Occipital lobe (tissue), 3 donors: ENCODE measurements around the gene CHRM1. TPM values are rescaled to one million over a fixed set of nuclear protein-coding genes. Genes with fewer than 3 reads are reported as not detected.
"Not testable (repeated sequence)": the region's sequence is repeated elsewhere in the genome, so short reads cannot be mapped to it uniquely, and the experiment has no call there.

Source experiments
- DNase-seq: peaks from one replicate; lab custom pipeline; 2025; lab: John Stamatoyannopoulos, UW
- small RNA-seq: library from RNA; depleted of rRNA; stranded (forward); fragments of <200 nt; gene quantifications from one replicate; pipeline ENCODE3, GENCODE V24; 2014
- total RNA-seq: library from RNA; depleted of rRNA; stranded (reverse); fragments of >200 nt; gene quantifications from one replicate; pipeline ENCODE4 v1.2.3, GENCODE V29; 2014

The CHRM1 gene
- total RNA-seq, 1 donor from 2014 or later, result 12.3 TPM

GRCh38 chr11:62876712-62877111 is 44.5 kb downstream of the CHRM1 start:
- DNase-seq, result no peak

- DNase-seq, result no peak
Observed at GRCh38 chr11:62875698-62876478, 45.3 kb downstream of the CHRM1 start.

- DNase-seq, result no peak
Observed at GRCh38 chr11:62874851-62875250, 46.3 kb downstream of the CHRM1 start.

GRCh38 chr11:62865635-62866034 is 55.5 kb downstream of the CHRM1 start:
- no peak for DNase-seq

GRCh38 chr11:62863687-62864335 is 57.4 kb downstream of the CHRM1 start:
- no peak for DNase-seq

- not testable (repeated sequence) for DNase-seq
Observed at GRCh38 chr11:62861564-62862192, 59.5 kb downstream of the CHRM1 start.

- DNase-seq, result no peak
Observed at GRCh38 chr11:62860835-62861563, 60.2 kb downstream of the CHRM1 start.

- not testable (repeated sequence) for DNase-seq
Observed at GRCh38 chr11:62859281-62859703, 61.9 kb downstream of the CHRM1 start.

Small RNA genes lying within 50 kb of the gene (small RNA-seq; reads per million reads assigned to genes)
- gene RN7SL259P, result not detected

Other genes with a start within 250 kb of the CHRM1 start
- 6.9 TPM for gene UQCC3, start 249.7 kb downstream of the CHRM1 start, total RNA-seq
- gene LBHD1, start 249.1 kb downstream of the CHRM1 start, total RNA-seq, result 0.94 TPM
- gene UBXN1, start 242.3 kb downstream of the CHRM1 start, total RNA-seq, result 91.4 TPM
- 0.16 TPM for gene LRRN4CL, start 231.8 kb downstream of the CHRM1 start, total RNA-seq
- gene BSCL2, start 213.9 kb downstream of the CHRM1 start, total RNA-seq, result 133 TPM
- gene GNG3, start 213.7 kb downstream of the CHRM1 start, total RNA-seq, result 20.0 TPM
- 17.0 TPM for gene HNRNPUL2, start 193.9 kb downstream of the CHRM1 start, total RNA-seq
- 23.7 TPM for gene TTC9C, start 192.9 kb downstream of the CHRM1 start, total RNA-seq
- 20.1 TPM for gene ZBTB3, start 167.2 kb downstream of the CHRM1 start, total RNA-seq
- 47.1 TPM for gene POLR2G, start 159.8 kb downstream of the CHRM1 start, total RNA-seq
- 17.2 TPM for gene TAF6L, start 150.0 kb downstream of the CHRM1 start, total RNA-seq
- 20.9 TPM for gene TMEM179B, start 134.0 kb downstream of the CHRM1 start, total RNA-seq
- gene TMEM223, start 129.4 kb downstream of the CHRM1 start, total RNA-seq, result 15.9 TPM
- 13.1 TPM for gene NXF1, start 115.9 kb downstream of the CHRM1 start, total RNA-seq
- 32.8 TPM for gene STX5, start 89.3 kb downstream of the CHRM1 start, total RNA-seq
- not detected for gene TEX54, start 88.5 kb downstream of the CHRM1 start, total RNA-seq
- 47.9 TPM for gene WDR74, start 81.8 kb downstream of the CHRM1 start, total RNA-seq
- gene SLC3A2, start 40.5 kb downstream of the CHRM1 start, total RNA-seq, result 87.3 TPM
- gene SLC22A6, start 63.6 kb upstream of the CHRM1 start, total RNA-seq, result 8.4 TPM
- 1.2 TPM for gene SLC22A8, start 94.5 kb upstream of the CHRM1 start, total RNA-seq
- gene SLC22A24, start 222.9 kb upstream of the CHRM1 start, total RNA-seq, result not detected